ENCODE data around the gene MRPL55. TPM values are rescaled to one million over a fixed set of nuclear protein-coding genes. Genes with fewer than 3 reads are reported as not detected.

The MRPL55 gene
- total RNA-seq, 2 donors from 2014 or later, result 42.3 to 48.6 TPM

DNA sequence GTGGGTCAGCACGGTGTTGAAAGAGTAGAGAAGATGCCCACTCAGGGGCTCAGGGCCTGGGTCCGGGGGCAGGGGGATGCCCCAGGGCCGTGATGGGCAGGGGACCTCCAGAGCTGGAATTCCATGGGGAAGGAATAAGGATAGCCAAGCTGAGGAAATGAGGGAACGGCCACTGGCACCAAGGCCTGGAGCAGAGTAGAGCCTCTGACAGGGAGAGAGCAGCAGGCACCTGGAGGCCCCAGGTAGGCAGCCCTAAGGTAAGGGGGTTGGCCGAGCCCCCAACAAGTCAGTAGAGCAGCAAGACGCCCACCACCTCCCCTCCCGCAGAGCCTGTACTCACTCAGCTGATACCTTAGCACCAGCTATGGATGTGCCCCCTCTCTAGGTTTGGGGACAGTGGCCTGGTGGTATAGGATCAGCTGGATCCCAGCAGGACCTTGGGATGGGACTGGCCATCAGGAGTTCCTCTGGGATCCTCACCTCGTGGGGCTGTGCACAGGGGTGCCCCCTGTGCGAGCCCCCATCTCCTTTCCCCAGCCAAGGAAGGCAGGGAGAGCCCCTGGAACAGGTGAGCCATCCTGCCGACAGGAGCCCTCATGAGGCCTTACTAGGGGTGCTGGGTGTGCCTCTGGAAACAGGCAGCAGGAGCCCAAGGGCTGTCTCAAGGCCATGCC, 47.6 kb downstream of the MRPL55 start:
- ATAC-seq (replicated peaks), result no peak
- H3K4me3 Mint-ChIP-seq, result peak overlapping the region; percentile 70
- no peak overlapping the region for H3K27ac Mint-ChIP-seq
- H3K36me3 Mint-ChIP-seq (ENCODE audit: low read depth), result no peaks in the 10 kb centered on the region
- peaks cover 11% of the 10 kb centered on the region for H3K27me3 Mint-ChIP-seq
- H3K9me3 Mint-ChIP-seq, result no peaks in the 10 kb centered on the region
- peaks cover 10% of the 10 kb centered on the region for H3K4me1 Mint-ChIP-seq

DNA sequence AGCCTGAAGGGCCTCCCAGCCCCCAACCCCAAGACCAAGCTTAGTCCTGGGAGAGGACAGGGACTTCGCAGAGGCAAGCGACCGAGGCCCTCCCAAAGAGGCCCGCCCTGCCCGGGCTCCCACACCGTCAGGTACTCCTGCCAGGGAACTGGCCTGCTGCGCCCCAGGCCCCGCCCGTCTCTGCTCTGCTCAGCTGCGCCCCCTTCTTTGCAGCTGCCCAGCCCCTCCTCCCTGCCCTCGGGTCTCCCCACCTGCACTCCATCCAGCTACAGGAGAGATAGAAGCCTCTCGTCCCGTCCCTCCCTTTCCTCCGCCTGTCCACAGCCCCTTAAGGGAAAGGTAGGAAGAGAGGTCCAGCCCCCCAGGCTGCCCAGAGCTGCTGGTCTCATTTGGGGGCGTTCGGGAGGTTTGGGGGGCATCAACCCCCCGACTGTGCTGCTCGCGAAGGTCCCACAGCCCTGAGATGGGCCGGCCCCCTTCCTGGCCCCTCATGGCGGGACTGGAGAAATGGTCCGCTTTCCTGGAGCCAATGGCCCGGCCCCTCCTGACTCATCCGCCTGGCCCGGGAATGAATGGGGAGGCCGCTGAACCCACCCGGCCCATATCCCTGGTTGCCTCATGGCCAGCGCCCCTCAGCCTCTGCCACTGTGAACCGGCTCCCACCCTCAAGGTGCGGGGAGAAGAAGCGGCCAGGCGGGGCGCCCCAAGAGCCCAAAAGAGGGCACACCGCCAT, 48.5 kb downstream of the MRPL55 start:
- H3K27ac Mint-ChIP-seq, result no peak overlapping the region
- no peak for ATAC-seq (replicated peaks)
- H3K9me3 Mint-ChIP-seq, result no peaks in the 10 kb centered on the region
- H3K4me3 Mint-ChIP-seq, result peak overlapping the region; percentile 70
- H3K4me1 Mint-ChIP-seq, result peaks cover 10% of the 10 kb centered on the region
- no peaks in the 10 kb centered on the region for H3K36me3 Mint-ChIP-seq (ENCODE audit: low read depth)
- H3K27me3 Mint-ChIP-seq, result peaks cover 11% of the 10 kb centered on the region

DNA sequence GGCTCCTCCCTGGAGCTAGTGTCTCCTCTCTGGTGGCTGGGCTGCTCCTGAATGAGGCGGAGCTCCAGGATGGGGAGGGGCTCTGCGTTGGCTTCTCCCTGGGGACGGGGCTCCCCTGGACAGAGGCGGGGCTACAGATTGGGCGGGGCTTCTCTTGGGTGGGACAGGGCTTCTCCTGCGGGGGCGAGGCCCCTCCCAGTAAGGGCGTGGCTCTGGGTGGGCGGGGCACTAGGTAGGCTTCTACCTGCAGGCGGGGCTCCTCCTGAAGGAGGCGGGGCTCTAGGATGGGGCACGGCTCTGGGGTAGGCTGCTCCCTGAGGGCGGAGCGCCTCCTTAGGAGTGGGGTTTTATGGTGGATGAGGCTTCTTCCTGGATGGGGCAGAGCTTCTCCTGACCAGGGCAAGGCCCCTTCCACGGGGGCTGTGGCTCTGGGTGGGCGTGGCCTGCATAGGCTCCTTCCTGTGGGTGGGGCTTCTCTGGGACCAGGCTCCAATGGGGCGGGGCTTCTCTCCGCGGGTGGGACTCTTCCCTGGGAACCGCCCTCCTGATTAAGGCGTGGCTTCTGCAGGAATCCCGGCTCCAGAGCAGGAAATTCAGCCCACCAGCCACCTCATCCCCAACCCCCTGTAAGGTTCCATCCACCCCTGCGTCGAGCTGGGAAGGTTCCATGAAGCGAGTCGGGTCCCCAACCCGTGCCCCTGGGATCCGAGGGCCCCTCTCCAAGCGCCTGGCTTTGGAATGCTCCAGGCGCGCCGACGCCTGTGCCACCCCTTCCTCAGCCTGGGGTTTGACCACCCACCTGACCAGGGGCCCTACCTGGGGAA, 49.3 kb downstream of the MRPL55 start:
- H3K4me1 Mint-ChIP-seq, result peaks cover 10% of the 10 kb centered on the region
- peak overlapping the region; percentile 70 for H3K4me3 Mint-ChIP-seq
- no peaks in the 10 kb centered on the region for H3K9me3 Mint-ChIP-seq
- no peaks in the 10 kb centered on the region for H3K36me3 Mint-ChIP-seq (ENCODE audit: low read depth)
- H3K27me3 Mint-ChIP-seq, result peaks cover 11% of the 10 kb centered on the region
- peak; percentile 86 for ATAC-seq (replicated peaks)
- no peak overlapping the region for H3K27ac Mint-ChIP-seq

- H3K9me3 Mint-ChIP-seq, result no peaks in the 10 kb centered on the region
- H3K27me3 Mint-ChIP-seq, result peaks cover 11% of the 10 kb centered on the region
- no peaks in the 10 kb centered on the region for H3K36me3 Mint-ChIP-seq (ENCODE audit: low read depth)
- ATAC-seq (replicated peaks), result peak; percentile 72
- peak overlapping the region; percentile 70 for H3K4me3 Mint-ChIP-seq
- no peak overlapping the region for H3K27ac Mint-ChIP-seq
- H3K4me1 Mint-ChIP-seq, result peaks cover 10% of the 10 kb centered on the region
These were observed 50.0 kb downstream of the MRPL55 start for GRCh38 chr1:228058949-228059633.

- H3K9me3 Mint-ChIP-seq, result no peaks in the 10 kb centered on the region
- peaks cover 10% of the 10 kb centered on the region for H3K4me1 Mint-ChIP-seq
- H3K36me3 Mint-ChIP-seq (ENCODE audit: low read depth), result no peaks in the 10 kb centered on the region
- H3K4me3 Mint-ChIP-seq, result peak overlapping the region; percentile 70
- no peak for ATAC-seq (replicated peaks)
- no peak overlapping the region for H3K27ac Mint-ChIP-seq
- H3K27me3 Mint-ChIP-seq, result peaks cover 15% of the 10 kb centered on the region
These were observed 50.7 kb downstream of the MRPL55 start for GRCh38 chr1:228058172-228058948.

Other genes with a start within 250 kb of the MRPL55 start
- gene WNT9A, start 161.4 kb downstream of the MRPL55 start, total RNA-seq, result under 1 TPM; 0.09 to 0.24 TPM
- gene WNT3A, start 102.3 kb downstream of the MRPL55 start, total RNA-seq, result not detected
- 100 to 1,000 TPM; 288 to 364 TPM for gene ARF1, start 26.6 kb downstream of the MRPL55 start, total RNA-seq
- 10 to 100 TPM; 18.3 TPM for gene C1orf35, start 6.0 kb downstream of the MRPL55 start, total RNA-seq
- 100 to 1,000 TPM; 284 to 285 TPM for gene GUK1, start 31.0 kb upstream of the MRPL55 start, total RNA-seq
- gene GJC2, start 40.6 kb upstream of the MRPL55 start, total RNA-seq, result under 1 TPM; 0.43 to 0.61 TPM
- gene IBA57, start 56.5 kb upstream of the MRPL55 start, total RNA-seq, result 1 to 10 TPM; 6.6 to 8.8 TPM
- 10 to 100 TPM; 10.8 to 60.0 TPM for gene OBSCN, start 98.7 kb upstream of the MRPL55 start, total RNA-seq